K562 (cell line): Measurements from ENCODE around the gene THOC7. TPM values are rescaled to one million over a fixed set of nuclear protein-coding genes. Genes with fewer than 3 reads are reported as not detected.
A peak's percentile ranks its signal among the peaks of the same experiment; 100 is the strongest.

Experiments used
- ATAC-seq: fragments of 200-7000 bp; cut with Tn5 transposase; 3 replicates; pipeline ENCODE4 v1.9.1; 2020; ENCODE audit warnings: moderate library complexity
- BruUV-seq: library from RNA; stranded (reverse); fragments of 400-500 nt; replicated peaks from 2 replicates; lab custom pipeline; 2021; lab: Mats Ljungman, UMichigan
- CTCF ChIA-PET: fragments of 300-600 bp; formaldehyde crosslinking; extraction: SDS; loops from one replicate; lab custom pipeline; 2021; ENCODE audit warnings: low intra/inter-chr PET ratio; lab: Yijun Ruan, JAX
- POLR2A ChIA-PET: fragments of 300-600, 350-650 bp; sonication (Branson Sonifier 250); formaldehyde crosslinking; extraction: SDS; loops from one replicate; lab custom pipeline; 2021; ENCODE audit warnings: antibody characterized with exemption, inconsistent platforms; lab: Yijun Ruan, JAX
- DNase-seq, 4 experiments: peaks; one replicate each; pipeline versions ENCODE4 v3.0.0 to v3.0.0-alpha.2; 2011 to 2018; ENCODE audit warnings: low spot score in 3 of 4, mixed read lengths in 3 of 4; ENCODE audit errors: extremely low read depth in 1 of 4
- FAIRE-seq: peaks from 2 replicates; lab custom pipeline; 2011; peaks lifted over from hg19 to GRCh38; lab: Jason Lieb, UNC
- H2AFZ ChIP-seq: 2 replicates; pipeline ENCODE4 v1.6.0; 2011; ENCODE audit warnings: low read depth, low read length, control low read depth, inconsistent platforms
- H3K27ac ChIP-seq: fragments of 200-600 bp; 3 replicates; pipeline ENCODE4 v1.8.0; 2011; ENCODE audit warnings: low read depth, mild to moderate bottlenecking, control low read depth, inconsistent platforms, low read length, moderate library complexity, mixed read lengths; ENCODE audit errors: extremely low read depth
- H3K27me3 ChIP-seq, 2 experiments: fragments of 300-600 bp in 1 of 2; 2 replicates in 1 of 2; 3 replicates in 1 of 2; pipeline versions ENCODE4 v1.6.0 to v1.8.0; 2011; ENCODE audit warnings: inconsistent platforms in 2 of 2, low read length in 2 of 2, mild to moderate bottlenecking in 1 of 2, mixed read lengths in 1 of 2, moderate library complexity in 1 of 2; ENCODE audit not compliant: control insufficient read depth in 2 of 2, insufficient read depth in 2 of 2
- H3K36me3 ChIP-seq: fragments of 300-600 bp; 3 replicates; pipeline ENCODE4 v1.8.0; 2011; ENCODE audit warnings: mild to moderate bottlenecking, low read length, inconsistent platforms; ENCODE audit not compliant: control insufficient read depth, insufficient read depth
- H3K4me1 ChIP-seq, 2 experiments: fragments of 200-600 bp in 1 of 2; replicated peaks in 1 of 2; 2 replicates in 1 of 2; 3 replicates in 1 of 2; pipeline versions ENCODE4 v1.5.1 to v1.8.0; 2011; ENCODE audit warnings: inconsistent platforms in 2 of 2, low read length in 2 of 2, mild to moderate bottlenecking in 1 of 2, mixed read lengths in 1 of 2, moderate library complexity in 1 of 2; ENCODE audit not compliant: control insufficient read depth in 2 of 2, insufficient read depth in 2 of 2
- H3K4me2 ChIP-seq: 2 replicates; pipeline ENCODE4 v1.6.1; 2011; ENCODE audit warnings: low read length, control low read depth, inconsistent platforms, mixed read lengths; ENCODE audit not compliant: insufficient read depth
- H3K4me3 ChIP-seq: fragments of 200-600 bp; sonication (generic), shearing (Covaris generic); 2 replicates; pipeline ENCODE4 v1.5.1; 2016; ENCODE audit warnings: control low read depth, inconsistent platforms
- H3K79me2 ChIP-seq: fragments of 200-600 bp; 3 replicates; pipeline ENCODE4 v1.8.0; 2011; ENCODE audit warnings: low read length, inconsistent platforms; ENCODE audit not compliant: control insufficient read depth, insufficient read depth
- H3K9ac ChIP-seq, 2 experiments: 2 replicates each; pipeline versions ENCODE4 v1.6.0 to v1.6.1; 2011; ENCODE audit warnings: low read depth in 2 of 2, low read length in 2 of 2, control low read depth in 1 of 2, inconsistent platforms in 1 of 2, mild to moderate bottlenecking in 1 of 2, mixed read lengths in 1 of 2; ENCODE audit not compliant: insufficient read depth in 1 of 2
- H3K9me1 ChIP-seq: one replicate; pipeline ENCODE4 v1.6.0; 2011; ENCODE audit warnings: inconsistent platforms, mild to moderate bottlenecking, low read length, moderate library complexity; ENCODE audit not compliant: control insufficient read depth, insufficient read depth
- H3K9me3 ChIP-seq: replicated peaks from 2 replicates; pipeline ENCODE4 v1.5.1; 2011; ENCODE audit warnings: low read depth, low read length, inconsistent platforms; ENCODE audit not compliant: control insufficient read depth, insufficient read depth
- H4K20me1 ChIP-seq: replicated peaks from 2 replicates; pipeline ENCODE4 v1.6.1; 2011; ENCODE audit warnings: low read length, inconsistent platforms, mixed read lengths; ENCODE audit not compliant: control insufficient read depth, insufficient read depth
- SAP30 ChIP-seq: fragments of 200-600 bp; sonication (generic); IDR thresholded peaks from 2 replicates; pipeline ENCODE4 v1.6.1; 2012; ENCODE audit warnings: borderline replicate concordance, low read depth, mild to moderate bottlenecking, moderate library complexity, low read length, control low read depth, inconsistent platforms; ENCODE audit not compliant: insufficient read depth, poor library complexity, severe bottlenecking
- WGBS: fragments of 100-300 bp; shearing (Covaris generic); methylation state at CpG from one replicate; pipeline ENCODE4 v1.1.6; 2016; ENCODE audit warnings: low coverage, mixed read lengths; ENCODE audit not compliant: insufficient coverage; ENCODE audit errors: missing lambda C conversion rate; 5-methylcytosine and 5-hydroxymethylcytosine counted together
- in situ Hi-C: fragments of 300-500 bp; cut with MboI; formaldehyde crosslinking; loops from 4 replicates; pipeline ENCODE4 v1.15.0; 2018; ENCODE audit warnings: inconsistent platforms, mixed read lengths
- intact Hi-C: fragments of 100-400 bp; cut with micrococcal nuclease; formaldehyde crosslinking; loops from 2 replicates; pipeline ENCODE4 v1.14.2; 2022
- polyA plus RNA-seq, 8 experiments: library from polyadenylated mRNA; depleted of rRNA in 4 of 8; stranded (reverse) in 5 of 8; unstranded in 3 of 8; fragments of >200 nt; fragmentation: Nextera tagmentation in 2 of 8; fragmentation: Illumina TruSeq in 1 of 8; extraction: Ambion mirVana in 2 of 8; extraction: Trizol in 1 of 8; gene quantifications; 2 replicates each; pipeline versions ENCODE4 v1.2.1 to v1.2.3, GENCODE V29; 2011 to 2014; ENCODE audit warnings: inconsistent platforms in 1 of 8, missing spikeins in 1 of 8
- total RNA-seq, 7 experiments: library from RNA; depleted of rRNA in 6 of 7; stranded (reverse); fragments of >200 nt in 6 of 7; fragmentation: Illumina TruSeq in 2 of 7; extraction: Trizol in 2 of 7; gene quantifications; 2 replicates each; pipeline versions ENCODE4 v1.2.1 to v1.2.3, GENCODE V29; 2011 to 2021; ENCODE audit warnings: low replicate concordance in 1 of 7
- TF ChIP-seq, protein P1 (sequence below), 3 experiments: fragments of 200-800 bp in 1 of 3; fragments of 250-450 bp in 1 of 3; fragments of 450-650 bp in 1 of 3; sonication (Bioruptor Pico) in 1 of 3; sonication (Bioruptor generic) in 1 of 3; formaldehyde crosslinking in 1 of 3; IDR thresholded peaks; 2 replicates each; pipeline versions ENCODE4 v1.6.1 to v1.8.0; 2016 to 2022; ENCODE audit warnings: mild to moderate bottlenecking in 2 of 3, missing genetic modification characterization in 2 of 3, missing compliant biosample characterization in 1 of 3, moderate library complexity in 1 of 3

THOC7 gene
- total and polyA plus RNA-seq, 9 of the 15 experiments (the other 6 are each of a cell fraction or from before 2014, with no cell fraction given), result 56.5 to 129 (median 94.7) TPM

GRCh38 chr3:63891518-63891917 is 27.9 kb upstream of the THOC7 start:
- ATAC-seq, result no peak
- Histone ChIP-seq H3K9me1 (no peaks in the 10 kb centered on the region), H4K20me1 (no peaks in the 10 kb centered on the region), H3K36me3 (no peaks in the 10 kb centered on the region), H2AFZ (no peak overlapping the region), H3K27ac (no peak overlapping the region), H3K4me1 (peaks cover 0 to 4% of the 10 kb centered on the region in 2 experiments; a peak in 2 of 5 replicates), H3K4me2 (no peak overlapping the region), H3K4me3 (no peak overlapping the region), H3K79me2 (peaks cover 5% of the 10 kb centered on the region; the same call in 2 of the 3 replicates), H3K27me3 (no peaks in the 10 kb centered on the region), H3K9me3 (no peaks in the 10 kb centered on the region), H3K9ac (no peak overlapping the region)
- 97% methylated on average over 5 of the region's 5 CpGs for WGBS
- DNase-seq, result no peak
- in situ Hi-C loops (no loop called here), intact Hi-C loops (no loop called here)
- ChIA-PET CTCF (no interaction called here), POLR2A (no interaction called here)
- no TSS peak for BruUV-seq
- TF ChIP-seq SAP30, result no peak
- TF ChIP-seq, protein P1, sequence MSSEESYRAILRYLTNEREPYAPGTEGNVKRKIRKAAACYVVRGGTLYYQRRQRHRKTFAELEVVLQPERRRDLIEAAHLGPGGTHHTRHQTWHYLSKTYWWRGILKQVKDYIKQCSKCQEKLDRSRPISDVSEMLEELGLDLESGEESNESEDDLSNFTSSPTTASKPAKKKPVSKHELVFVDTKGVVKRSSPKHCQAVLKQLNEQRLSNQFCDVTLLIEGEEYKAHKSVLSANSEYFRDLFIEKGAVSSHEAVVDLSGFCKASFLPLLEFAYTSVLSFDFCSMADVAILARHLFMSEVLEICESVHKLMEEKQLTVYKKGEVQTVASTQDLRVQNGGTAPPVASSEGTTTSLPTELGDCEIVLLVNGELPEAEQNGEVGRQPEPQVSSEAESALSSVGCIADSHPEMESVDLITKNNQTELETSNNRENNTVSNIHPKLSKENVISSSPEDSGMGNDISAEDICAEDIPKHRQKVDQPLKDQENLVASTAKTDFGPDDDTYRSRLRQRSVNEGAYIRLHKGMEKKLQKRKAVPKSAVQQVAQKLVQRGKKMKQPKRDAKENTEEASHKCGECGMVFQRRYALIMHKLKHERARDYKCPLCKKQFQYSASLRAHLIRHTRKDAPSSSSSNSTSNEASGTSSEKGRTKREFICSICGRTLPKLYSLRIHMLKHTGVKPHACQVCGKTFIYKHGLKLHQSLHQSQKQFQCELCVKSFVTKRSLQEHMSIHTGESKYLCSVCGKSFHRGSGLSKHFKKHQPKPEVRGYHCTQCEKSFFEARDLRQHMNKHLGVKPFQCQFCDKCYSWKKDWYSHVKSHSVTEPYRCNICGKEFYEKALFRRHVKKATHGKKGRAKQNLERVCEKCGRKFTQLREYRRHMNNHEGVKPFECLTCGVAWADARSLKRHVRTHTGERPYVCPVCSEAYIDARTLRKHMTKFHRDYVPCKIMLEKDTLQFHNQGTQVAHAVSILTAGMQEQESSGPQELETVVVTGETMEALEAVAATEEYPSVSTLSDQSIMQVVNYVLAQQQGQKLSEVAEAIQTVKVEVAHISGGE (CRISPR knock-in tag; IDR thresholded peaks at IDR 0.05), result peak in 1 of 3 experiments; percentile 62; a peak in 2 of 6 replicates
- no peak for FAIRE-seq
